Progenitor cell of endocrine pancreas (in vitro differentiated cells): ENCODE results near the gene TMEM187. TPM values are rescaled to one million over a fixed set of nuclear protein-coding genes. Genes with fewer than 3 reads are reported as not detected.

Source experiments
- DNase-seq: peaks from one replicate; pipeline ENCODE4 v3.0.0; 2021; ENCODE audit warnings: low spot score; ENCODE audit not compliant: unreplicated experiment
- H3K27ac Mint-ChIP-seq: 2 replicates; pipeline ENCODE4 v1.8.0; 2021; ENCODE audit warnings: mild to moderate bottlenecking, moderate library complexity, mixed read lengths
- H3K27me3 Mint-ChIP-seq: 2 replicates; pipeline ENCODE4 v1.8.0; 2021; ENCODE audit warnings: mixed read lengths
- H3K36me3 Mint-ChIP-seq: 2 replicates; pipeline ENCODE4 v1.8.0; 2022; ENCODE audit warnings: mixed read lengths; ENCODE audit not compliant: insufficient read depth
- H3K4me1 Mint-ChIP-seq: 2 replicates; pipeline ENCODE4 v1.8.0; 2021; ENCODE audit warnings: low read depth, mixed read lengths
- H3K4me3 Mint-ChIP-seq: 2 replicates; pipeline ENCODE4 v1.8.0; 2021; ENCODE audit warnings: low read depth, mild to moderate bottlenecking, moderate library complexity, mixed read lengths
- H3K9me3 Mint-ChIP-seq: 2 replicates; pipeline ENCODE4 v1.8.0; 2021; ENCODE audit warnings: low read depth, mixed read lengths
- CTCF ChIP-seq: fragments of 200-600 bp; sonication (generic); IDR thresholded peaks from one replicate; pipeline ENCODE4 v1.5.0; 2021; ENCODE audit warnings: antibody characterized with exemption, mild to moderate bottlenecking; ENCODE audit not compliant: unreplicated experiment
- total RNA-seq: library from RNA; stranded (reverse); gene quantifications from 2 replicates; pipeline ENCODE4 v1.2.1, GENCODE V29; 2021

Gene TMEM187
- total RNA-seq, 1 donor from 2014 or later: 11.7 TPM

- no peaks in the 10 kb centered on the region for H3K9me3 Mint-ChIP-seq
- no peak overlapping the region for H3K27ac Mint-ChIP-seq
- H3K27me3 Mint-ChIP-seq: no peaks in the 10 kb centered on the region
- H3K36me3 Mint-ChIP-seq: peaks cover 8% of the 10 kb centered on the region
- no peak for TF ChIP-seq CTCF
- no peak overlapping the region for H3K4me3 Mint-ChIP-seq
- DNase-seq: no peak
- H3K4me1 Mint-ChIP-seq: peaks cover 4% of the 10 kb centered on the region
These were observed 27.8 kb upstream of the TMEM187 start for GRCh38 chrX:153944800-153945150.

- Mint-ChIP-seq H3K4me3 (no peak overlapping the region), H3K27me3 (no peaks in the 10 kb centered on the region), H3K36me3 (peaks cover 19% of the 10 kb centered on the region), H3K27ac (no peak overlapping the region), H3K4me1 (peaks cover 4% of the 10 kb centered on the region), H3K9me3 (no peaks in the 10 kb centered on the region)
- TF ChIP-seq CTCF: no peak
- no peak for DNase-seq
These were observed 26.3 kb upstream of the TMEM187 start for GRCh38 chrX:153945956-153946943.

GRCh38 chrX:153947009-153947769 is 25.4 kb upstream of the TMEM187 start:
- Mint-ChIP-seq H3K4me3 (no peak overlapping the region), H3K27ac (no peak overlapping the region), H3K4me1 (peaks cover 4% of the 10 kb centered on the region), H3K27me3 (no peaks in the 10 kb centered on the region), H3K36me3 (peaks cover 22% of the 10 kb centered on the region), H3K9me3 (no peaks in the 10 kb centered on the region)
- DNase-seq: peak; percentile 71
- peak; percentile 88 for TF ChIP-seq CTCF

GRCh38 chrX:153948002-153948466 is 24.5 kb upstream of the TMEM187 start:
- no peak for DNase-seq
- no peak for TF ChIP-seq CTCF
- Mint-ChIP-seq H3K27me3 (no peaks in the 10 kb centered on the region), H3K4me3 (no peak overlapping the region), H3K27ac (peak overlapping the region; percentile 62), H3K36me3 (peaks cover 22% of the 10 kb centered on the region), H3K4me1 (peaks cover 4% of the 10 kb centered on the region), H3K9me3 (no peaks in the 10 kb centered on the region)
